ENCODE data around the gene MTG1.

The MTG1 gene

GRCh38 chr10:133394801-133395221 lies 854 bp downstream of the MTG1 start:
- H3K4me3 ChIP-seq (ENCODE audit: low read length, poor library complexity, severe bottlenecking): peak overlapping the region; percentile 100
- peaks cover 50% of the 10 kb centered on the region for H3K4me1 ChIP-seq (ENCODE audit: insufficient read depth, low read length, poor library complexity, severe bottlenecking)
- H2AFZ ChIP-seq (ENCODE audit: low read length): peak overlapping the region; percentile 87; the same call in 1 of the 2 replicates
- H3K36me3 ChIP-seq (ENCODE audit: insufficient read depth, low read length): peaks cover 9% of the 10 kb centered on the region
- H3F3A ChIP-seq (ENCODE audit: low read depth): peaks cover 6% of the 10 kb centered on the region; the same call in 1 of the 2 replicates
- H3K9me2 ChIP-seq (replicated peaks; ENCODE audit: low read depth, low read length): no peaks in the 10 kb centered on the region
- no peak for TF ChIP-seq EZH2phosphoT487 (IDR thresholded peaks at IDR 0.05; ENCODE audit: borderline replicate concordance)
- no peak for TF ChIP-seq CTCF (conservative IDR thresholded peaks at IDR 0.05; ENCODE audit: low read length)
- peak overlapping the region; percentile 99 for H3K4me2 ChIP-seq (ENCODE audit: low read depth, low read length, poor library complexity, severe bottlenecking)
- peak overlapping the region; percentile 99 for H3K9ac ChIP-seq (ENCODE audit: low read depth, low read length, poor library complexity, severe bottlenecking)
- H3K9me3 ChIP-seq (ENCODE audit: insufficient read depth, low read depth, low read length): no peaks in the 10 kb centered on the region
- H3K27me3 ChIP-seq (ENCODE audit: insufficient read depth, low read length, poor library complexity, severe bottlenecking): no peaks in the 10 kb centered on the region
- peaks cover 14% of the 10 kb centered on the region for H4K20me1 ChIP-seq (ENCODE audit: insufficient read depth, low read length, poor library complexity, severe bottlenecking)
- H3K79me2 ChIP-seq (ENCODE audit: insufficient read depth, low read length): peaks cover 44% of the 10 kb centered on the region

GRCh38 chr10:133396035-133396624 lies 2.2 kb downstream of the MTG1 start:
- H3K4me1 ChIP-seq (ENCODE audit: insufficient read depth, low read length, poor library complexity, severe bottlenecking): peaks cover 49% of the 10 kb centered on the region
- H3K27me3 ChIP-seq (ENCODE audit: insufficient read depth, low read length, poor library complexity, severe bottlenecking): no peaks in the 10 kb centered on the region
- no peaks in the 10 kb centered on the region for H3F3A ChIP-seq (ENCODE audit: low read depth)
- H3K79me2 ChIP-seq (ENCODE audit: insufficient read depth, low read length): peaks cover 44% of the 10 kb centered on the region
- peaks cover 19% of the 10 kb centered on the region for H4K20me1 ChIP-seq (ENCODE audit: insufficient read depth, low read length, poor library complexity, severe bottlenecking)
- H2AFZ ChIP-seq (ENCODE audit: low read length): no peak overlapping the region
- H3K9me2 ChIP-seq (replicated peaks; ENCODE audit: low read depth, low read length): no peaks in the 10 kb centered on the region
- no peak for TF ChIP-seq CTCF (conservative IDR thresholded peaks at IDR 0.05; ENCODE audit: low read length)
- no peak for TF ChIP-seq EZH2phosphoT487 (IDR thresholded peaks at IDR 0.05; ENCODE audit: borderline replicate concordance)
- H3K9me3 ChIP-seq (ENCODE audit: insufficient read depth, low read depth, low read length): no peaks in the 10 kb centered on the region
- H3K4me2 ChIP-seq (ENCODE audit: low read depth, low read length, poor library complexity, severe bottlenecking): peak overlapping the region; percentile 99
- H3K9ac ChIP-seq (ENCODE audit: low read depth, low read length, poor library complexity, severe bottlenecking): peak overlapping the region; percentile 99
- peak overlapping the region; percentile 100 for H3K4me3 ChIP-seq (ENCODE audit: low read length, poor library complexity, severe bottlenecking)
- peaks cover 9% of the 10 kb centered on the region for H3K36me3 ChIP-seq (ENCODE audit: insufficient read depth, low read length)

- no peak for TF ChIP-seq EZH2phosphoT487 (IDR thresholded peaks at IDR 0.05; ENCODE audit: borderline replicate concordance)
- TF ChIP-seq CTCF (conservative IDR thresholded peaks at IDR 0.05; ENCODE audit: low read length): no peak
- Histone ChIP-seq H3F3A (ENCODE audit: low read depth) (no peaks in the 10 kb centered on the region), H3K4me2 (ENCODE audit: low read depth, low read length, poor library complexity, severe bottlenecking) (no peak overlapping the region), H2AFZ (ENCODE audit: low read length) (no peak overlapping the region), H3K4me1 (ENCODE audit: insufficient read depth, low read length, poor library complexity, severe bottlenecking) (peaks cover 45% of the 10 kb centered on the region), H3K9ac (ENCODE audit: low read depth, low read length, poor library complexity, severe bottlenecking) (no peak overlapping the region), H3K27me3 (ENCODE audit: insufficient read depth, low read length, poor library complexity, severe bottlenecking) (no peaks in the 10 kb centered on the region), H3K79me2 (ENCODE audit: insufficient read depth, low read length) (peaks cover 44% of the 10 kb centered on the region), H3K9me3 (ENCODE audit: insufficient read depth, low read depth, low read length) (no peaks in the 10 kb centered on the region), H4K20me1 (ENCODE audit: insufficient read depth, low read length, poor library complexity, severe bottlenecking) (peaks cover 19% of the 10 kb centered on the region), H3K36me3 (ENCODE audit: insufficient read depth, low read length) (peaks cover 15% of the 10 kb centered on the region), H3K9me2 (replicated peaks; ENCODE audit: low read depth, low read length) (no peaks in the 10 kb centered on the region), H3K4me3 (ENCODE audit: low read length, poor library complexity, severe bottlenecking) (no peak overlapping the region)
These were observed 4.0 kb downstream of the MTG1 start for GRCh38 chr10:133397938-133398337.

All from Loucy (cell line).